DOHH2 (cell line): ENCODE results near the gene AQP1.

Source experiments
- EZH2phosphoT487 ChIP-seq: fragments of 200-600 bp; sonication (generic); IDR thresholded peaks from 2 replicates; pipeline ENCODE4 v1.6.1; 2017; ENCODE audit warnings: borderline replicate concordance, mild to moderate bottlenecking, antibody characterized with exemption, low read length, moderate library complexity, mixed read lengths
- TF ChIP-seq, protein P1 (sequence below): fragments of 200-600 bp; sonication (generic); IDR thresholded peaks from one replicate; pipeline ENCODE4 v1.5.1; 2014; ENCODE audit warnings: antibody characterized with exemption, mild to moderate bottlenecking, low read depth, low read length; ENCODE audit not compliant: poor library complexity, severe bottlenecking

DNA sequence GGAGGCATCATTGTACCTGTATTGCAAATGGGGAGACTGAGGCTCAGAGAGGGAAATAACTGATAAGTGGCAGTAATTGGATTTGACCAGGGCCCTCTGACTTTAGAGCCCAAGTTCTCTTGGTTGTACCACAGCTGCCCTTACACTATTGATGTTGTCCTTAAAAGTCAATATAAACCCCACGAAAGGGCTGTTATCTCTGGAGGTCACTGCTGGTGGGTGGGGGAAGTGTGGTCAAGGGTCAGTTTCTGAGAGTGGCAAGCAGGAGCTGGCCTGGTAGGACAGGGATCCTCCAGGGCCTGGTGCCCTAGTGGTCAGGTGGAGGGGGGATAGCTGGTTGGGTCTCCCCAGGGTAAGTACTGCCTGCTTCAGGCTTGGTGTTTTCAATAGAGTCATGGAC is 44.2 kb upstream of the AQP1 start:
- TF ChIP-seq, protein P1, sequence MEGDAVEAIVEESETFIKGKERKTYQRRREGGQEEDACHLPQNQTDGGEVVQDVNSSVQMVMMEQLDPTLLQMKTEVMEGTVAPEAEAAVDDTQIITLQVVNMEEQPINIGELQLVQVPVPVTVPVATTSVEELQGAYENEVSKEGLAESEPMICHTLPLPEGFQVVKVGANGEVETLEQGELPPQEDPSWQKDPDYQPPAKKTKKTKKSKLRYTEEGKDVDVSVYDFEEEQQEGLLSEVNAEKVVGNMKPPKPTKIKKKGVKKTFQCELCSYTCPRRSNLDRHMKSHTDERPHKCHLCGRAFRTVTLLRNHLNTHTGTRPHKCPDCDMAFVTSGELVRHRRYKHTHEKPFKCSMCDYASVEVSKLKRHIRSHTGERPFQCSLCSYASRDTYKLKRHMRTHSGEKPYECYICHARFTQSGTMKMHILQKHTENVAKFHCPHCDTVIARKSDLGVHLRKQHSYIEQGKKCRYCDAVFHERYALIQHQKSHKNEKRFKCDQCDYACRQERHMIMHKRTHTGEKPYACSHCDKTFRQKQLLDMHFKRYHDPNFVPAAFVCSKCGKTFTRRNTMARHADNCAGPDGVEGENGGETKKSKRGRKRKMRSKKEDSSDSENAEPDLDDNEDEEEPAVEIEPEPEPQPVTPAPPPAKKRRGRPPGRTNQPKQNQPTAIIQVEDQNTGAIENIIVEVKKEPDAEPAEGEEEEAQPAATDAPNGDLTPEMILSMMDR = no peak
- no peak for TF ChIP-seq EZH2phosphoT487
